Measurements from ENCODE around the gene ALKBH7. TPM values are rescaled to one million over a fixed set of nuclear protein-coding genes. Genes with fewer than 3 reads are reported as not detected.

ALKBH7 gene
- polyA plus RNA-seq, 3 donors: 20.9 to 109 (median 86.0) TPM

GRCh38 chr19:6412061-6412446 is 39.5 kb downstream of the ALKBH7 start:
- Histone ChIP-seq H3K4me3 (replicated peaks in 1 of 3; ENCODE audit: low read depth in 2 of 3, low read length in 3 of 3) (no peak overlapping the region), H3K79me2 (ENCODE audit: insufficient read depth, low read length) (no peaks in the 10 kb centered on the region), H3K9me3 (replicated peaks in 1 of 2; ENCODE audit: control insufficient read depth in 1 of 2, insufficient read depth in 1 of 2, low read length in 2 of 2) (no peaks in the 10 kb centered on the region), H3K9ac (ENCODE audit: insufficient read depth, low read length, poor library complexity, severe bottlenecking) (no peak overlapping the region), H3K4me1 (ENCODE audit: control insufficient read depth in 1 of 2, insufficient read depth in 2 of 2, low read length in 2 of 2) (no peaks in the 10 kb centered on the region), H3K4me2 (replicated peaks; ENCODE audit: extremely low read depth, low read length, poor library complexity, severe bottlenecking) (no peak overlapping the region), H4K20me1 (ENCODE audit: insufficient read depth, low read length) (no peaks in the 10 kb centered on the region), H2AFZ (ENCODE audit: insufficient read depth, low read depth, low read length, poor library complexity, severe bottlenecking) (no peak overlapping the region), H3K36me3 (replicated peaks in 1 of 2; ENCODE audit: control insufficient read depth in 1 of 2, insufficient read depth in 2 of 2, low read length in 2 of 2) (peaks cover 32 to 36% of the 10 kb centered on the region in 2 donors), H3K27ac (ENCODE audit: low read depth in 1 of 2, low read length in 2 of 2) (no peak overlapping the region), H3K27me3 (ENCODE audit: control insufficient read depth in 2 of 2, insufficient read depth in 2 of 2, low read length in 2 of 2) (no peaks in the 10 kb centered on the region)
- Mint-ChIP-seq H3K9me3 (peaks cover 0 to 3% (median 0%) of the 10 kb centered on the region in 7 donors), H3K36me3 (peaks cover 34 to 40% of the 10 kb centered on the region in 2 donors), H3K27ac (no peak overlapping the region), H3K4me3 (no peak overlapping the region), H3K27me3 (ENCODE audit: low read depth in 3 of 3) (peaks cover 0 to 2% (median 1%) of the 10 kb centered on the region in 3 donors), H3K4me1 (no peaks in the 10 kb centered on the region)
- 90% methylated on average over 12 of the region's 12 CpGs for WGBS (ENCODE audit: insufficient coverage)
- intact Hi-C loops (cut with micrococcal nuclease): no loop called here
- no peak for DNase-seq
- TF ChIP-seq, protein P1, sequence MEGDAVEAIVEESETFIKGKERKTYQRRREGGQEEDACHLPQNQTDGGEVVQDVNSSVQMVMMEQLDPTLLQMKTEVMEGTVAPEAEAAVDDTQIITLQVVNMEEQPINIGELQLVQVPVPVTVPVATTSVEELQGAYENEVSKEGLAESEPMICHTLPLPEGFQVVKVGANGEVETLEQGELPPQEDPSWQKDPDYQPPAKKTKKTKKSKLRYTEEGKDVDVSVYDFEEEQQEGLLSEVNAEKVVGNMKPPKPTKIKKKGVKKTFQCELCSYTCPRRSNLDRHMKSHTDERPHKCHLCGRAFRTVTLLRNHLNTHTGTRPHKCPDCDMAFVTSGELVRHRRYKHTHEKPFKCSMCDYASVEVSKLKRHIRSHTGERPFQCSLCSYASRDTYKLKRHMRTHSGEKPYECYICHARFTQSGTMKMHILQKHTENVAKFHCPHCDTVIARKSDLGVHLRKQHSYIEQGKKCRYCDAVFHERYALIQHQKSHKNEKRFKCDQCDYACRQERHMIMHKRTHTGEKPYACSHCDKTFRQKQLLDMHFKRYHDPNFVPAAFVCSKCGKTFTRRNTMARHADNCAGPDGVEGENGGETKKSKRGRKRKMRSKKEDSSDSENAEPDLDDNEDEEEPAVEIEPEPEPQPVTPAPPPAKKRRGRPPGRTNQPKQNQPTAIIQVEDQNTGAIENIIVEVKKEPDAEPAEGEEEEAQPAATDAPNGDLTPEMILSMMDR (IDR thresholded peaks at IDR 0.05): no peak

DNA sequence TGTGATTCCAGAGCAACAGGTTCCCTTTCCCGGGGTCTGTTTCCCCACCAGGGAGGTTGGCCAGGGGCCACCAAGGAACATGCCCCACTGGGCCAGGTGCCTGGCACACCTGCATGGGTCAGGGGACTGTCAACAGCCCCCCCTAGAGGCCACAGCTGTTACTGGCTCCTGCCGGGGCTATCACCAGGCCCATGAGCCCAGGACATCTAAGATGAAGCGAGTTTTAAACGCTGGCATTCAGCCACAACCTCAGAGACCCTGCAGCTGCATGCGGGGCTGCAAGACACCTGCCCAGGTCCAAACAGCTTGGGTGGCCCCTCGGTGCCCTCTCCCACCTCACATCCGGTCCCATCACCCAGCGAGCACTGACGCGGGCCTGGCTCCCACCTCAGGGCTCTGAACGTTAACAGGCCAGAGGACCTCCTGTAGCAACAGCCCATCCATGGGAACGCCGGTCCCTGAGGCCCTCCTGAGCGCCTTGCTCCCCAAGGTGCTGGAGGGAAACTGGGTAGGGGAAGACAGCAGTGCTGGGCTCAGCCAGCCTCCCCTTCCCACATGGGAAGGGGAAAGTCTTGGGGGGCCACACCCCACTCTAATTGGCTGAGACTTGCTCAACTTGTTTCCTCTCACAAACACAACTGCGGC is 40.0 kb downstream of the ALKBH7 start:
- H3K9ac ChIP-seq (ENCODE audit: insufficient read depth, low read length, poor library complexity, severe bottlenecking): no peak overlapping the region
- H3K79me2 ChIP-seq (ENCODE audit: insufficient read depth, low read length): no peaks in the 10 kb centered on the region
- peaks cover 0 to 2% (median 1%) of the 10 kb centered on the region in 3 donors for H3K27me3 Mint-ChIP-seq (ENCODE audit: low read depth in 3 of 3)

More for the DNA sequence above, 40.0 kb downstream of the ALKBH7 start:
- Histone ChIP-seq H3K27ac (ENCODE audit: low read depth in 1 of 2, low read length in 2 of 2) (no peak overlapping the region), H4K20me1 (ENCODE audit: insufficient read depth, low read length) (peaks cover 4% of the 10 kb centered on the region), H3K9me3 (replicated peaks in 1 of 2; ENCODE audit: control insufficient read depth in 1 of 2, insufficient read depth in 1 of 2, low read length in 2 of 2) (no peaks in the 10 kb centered on the region), H3K4me3 (replicated peaks in 1 of 3; ENCODE audit: low read depth in 2 of 3, low read length in 3 of 3) (no peak overlapping the region), H3K36me3 (replicated peaks in 1 of 2; ENCODE audit: control insufficient read depth in 1 of 2, insufficient read depth in 2 of 2, low read length in 2 of 2) (peaks cover 37 to 41% of the 10 kb centered on the region in 2 donors), H3K4me2 (replicated peaks; ENCODE audit: extremely low read depth, low read length, poor library complexity, severe bottlenecking) (no peak overlapping the region), H2AFZ (ENCODE audit: insufficient read depth, low read depth, low read length, poor library complexity, severe bottlenecking) (no peak overlapping the region), H3K4me1 (ENCODE audit: control insufficient read depth in 1 of 2, insufficient read depth in 2 of 2, low read length in 2 of 2) (no peaks in the 10 kb centered on the region), H3K27me3 (ENCODE audit: control insufficient read depth in 2 of 2, insufficient read depth in 2 of 2, low read length in 2 of 2) (no peaks in the 10 kb centered on the region)
- TF ChIP-seq, protein P1 (IDR thresholded peaks at IDR 0.05): peak; percentile 64
- DNase-seq: no peak
- Mint-ChIP-seq H3K36me3 (peaks cover 39 to 45% of the 10 kb centered on the region in 2 donors), H3K9me3 (peaks cover 0 to 3% (median 0%) of the 10 kb centered on the region in 7 donors), H3K4me3 (no peak overlapping the region), H3K4me1 (no peaks in the 10 kb centered on the region), H3K27ac (no peak overlapping the region)
- WGBS (ENCODE audit: insufficient coverage): 71% methylated on average over 8 of the region's 15 CpGs
- intact Hi-C loops (cut with micrococcal nuclease): no loop called here

All from CD14-positive monocyte (primary cell).